H1 (cell line): ENCODE results near the gene AFAP1L2. TPM values are rescaled to one million over a fixed set of nuclear protein-coding genes. Genes with fewer than 3 reads are reported as not detected.

Source experiments
- CTCF ChIA-PET: fragments of 300-600 bp; sonication (Branson Sonifier 250); formaldehyde crosslinking; loops from one replicate; lab custom pipeline; 2021; ENCODE audit not compliant: partially characterized antibody; lab: Charles Lee
- POLR2A ChIA-PET: fragments of 300-600 bp; sonication (Branson Sonifier 250); formaldehyde crosslinking; loops from one replicate; lab custom pipeline; 2021; ENCODE audit warnings: inconsistent platforms; ENCODE audit not compliant: partially characterized antibody; lab: Charles Lee
- DNase-seq, 2 experiments: peaks; one replicate each; pipeline versions ENCODE4 v3.0.0 to v3.0.0-alpha.2; 2010 to 2022; ENCODE audit warnings: low spot score in 2 of 2, low read depth in 1 of 2, mixed read lengths in 1 of 2
- FAIRE-seq: peaks from 2 replicates; lab custom pipeline; 2011; peaks lifted over from hg19 to GRCh38; lab: Jason Lieb, UNC
- H2AFZ ChIP-seq: 2 replicates; pipeline ENCODE4 v1.8.1; 2012; ENCODE audit warnings: low read length, inconsistent platforms
- H2AK5ac ChIP-seq: 2 replicates; pipeline ENCODE4 v1.6.1; 2013; ENCODE audit warnings: low read depth, low read length
- H2BK120ac ChIP-seq: replicated peaks from 2 replicates; pipeline ENCODE3; 2013; ENCODE audit warnings: low read depth, low read length, inconsistent platforms
- H2BK12ac ChIP-seq: 2 replicates; pipeline ENCODE4 v1.6.1; 2013; ENCODE audit warnings: low read depth, low read length
- H2BK15ac ChIP-seq: 2 replicates; pipeline ENCODE4 v1.6.1; 2013; ENCODE audit warnings: low read length
- H2BK20ac ChIP-seq: 2 replicates; pipeline ENCODE4 v1.6.1; 2013; ENCODE audit warnings: low read length
- H2BK5ac ChIP-seq: 2 replicates; pipeline ENCODE4 v1.6.1; 2013; ENCODE audit warnings: low read depth, low read length
- H3K14ac ChIP-seq: 2 replicates; pipeline ENCODE4 v1.6.1; 2013; ENCODE audit warnings: inconsistent platforms; ENCODE audit not compliant: insufficient read length
- H3K18ac ChIP-seq: 2 replicates; pipeline ENCODE4 v1.6.1; 2013; ENCODE audit warnings: low read length; ENCODE audit errors: extremely low read depth
- H3K23ac ChIP-seq: 2 replicates; pipeline ENCODE4 v1.6.1; 2013; ENCODE audit warnings: inconsistent platforms; ENCODE audit not compliant: insufficient read length
- H3K23me2 ChIP-seq: 2 replicates; pipeline ENCODE4 v1.6.1; 2013; ENCODE audit warnings: low read depth, low read length
- H3K27ac ChIP-seq: 2 replicates; pipeline ENCODE4 v1.6.1; 2011; ENCODE audit warnings: low read depth, low read length, inconsistent platforms
- H3K27me3 ChIP-seq, 4 experiments: replicated peaks in 1 of 4; 1 replicate in 1 of 4; 2 replicates in 3 of 4; pipeline versions ENCODE4 v1.6.1 to v1.8.1; 2011 to 2013; ENCODE audit warnings: low read length in 3 of 4, mild to moderate bottlenecking in 3 of 4, inconsistent platforms in 2 of 4, mixed read lengths in 2 of 4, moderate library complexity in 1 of 4; ENCODE audit not compliant: control insufficient read depth in 3 of 4, insufficient read depth in 3 of 4; ENCODE audit errors: extremely low read depth in 1 of 4
- H3K36me3 ChIP-seq, 4 experiments: 2 replicates each; pipeline versions ENCODE4 v1.6.1 to v1.8.1; 2011 to 2013; ENCODE audit warnings: mild to moderate bottlenecking in 4 of 4, low read length in 3 of 4, moderate library complexity in 2 of 4, control low read depth in 1 of 4, inconsistent platforms in 1 of 4; ENCODE audit not compliant: insufficient read depth in 4 of 4, control insufficient read depth in 2 of 4
- H3K4ac ChIP-seq: replicated peaks from 2 replicates; pipeline ENCODE3; 2013; ENCODE audit warnings: low read length, low read depth, mixed read lengths, inconsistent platforms; ENCODE audit not compliant: insufficient read length
- H3K4me1 ChIP-seq, 4 experiments: replicated peaks in 1 of 4; 1 replicate in 1 of 4; 2 replicates in 3 of 4; pipeline versions ENCODE4 v1.6.1 to v1.8.1; 2011 to 2013; ENCODE audit warnings: low read length in 3 of 4, inconsistent platforms in 2 of 4, mixed read lengths in 1 of 4; ENCODE audit not compliant: insufficient read depth in 4 of 4, control insufficient read depth in 3 of 4
- H3K4me2 ChIP-seq, 2 experiments: 2 replicates each; pipeline versions ENCODE4 v1.6.1 to v1.8.1; 2011 to 2013; ENCODE audit warnings: low read depth in 2 of 2, low read length in 2 of 2, control low read depth in 1 of 2, inconsistent platforms in 1 of 2, mild to moderate bottlenecking in 1 of 2; ENCODE audit not compliant: insufficient read depth in 1 of 2
- H3K4me3 ChIP-seq, 4 experiments: fragments of 200-600, 300-600 bp in 1 of 4; sonication (generic), shearing (Covaris generic), sonication (Bioruptor Twin) in 1 of 4; 2 replicates each; pipeline versions ENCODE4 v1.5.1 to v1.8.1; 2011 to 2016; ENCODE audit warnings: low read length in 4 of 4, low read depth in 3 of 4, control low read depth in 2 of 4, inconsistent platforms in 2 of 4, mild to moderate bottlenecking in 2 of 4, mixed read lengths in 1 of 4, moderate library complexity in 1 of 4; ENCODE audit not compliant: insufficient read depth in 2 of 4; ENCODE audit errors: extremely low read depth in 1 of 4
- H3K56ac ChIP-seq: replicated peaks from 2 replicates; pipeline ENCODE3; 2013; ENCODE audit warnings: low read depth, mild to moderate bottlenecking, mixed read lengths, low read length, inconsistent platforms; ENCODE audit not compliant: insufficient read length
- H3K79me1 ChIP-seq: 2 replicates; pipeline ENCODE4 v1.6.1; 2013; ENCODE audit warnings: low read depth, low read length, control low read depth
- H3K79me2 ChIP-seq, 2 experiments: 2 replicates each; pipeline versions ENCODE4 v1.6.1 to v1.8.1; 2012 to 2013; ENCODE audit warnings: low read length in 2 of 2, mild to moderate bottlenecking in 2 of 2, inconsistent platforms in 1 of 2; ENCODE audit not compliant: insufficient read depth in 2 of 2, control insufficient read depth in 1 of 2
- H3K9ac ChIP-seq, 4 experiments: replicated peaks in 1 of 4; 1 replicate in 1 of 4; 2 replicates in 3 of 4; pipeline versions ENCODE4 v1.6.1 to v1.8.1; 2011 to 2013; ENCODE audit warnings: low read depth in 3 of 4, low read length in 3 of 4, control low read depth in 2 of 4, mild to moderate bottlenecking in 2 of 4, moderate library complexity in 2 of 4, inconsistent platforms in 1 of 4; ENCODE audit errors: extremely low read depth in 1 of 4
- H3K9me3 ChIP-seq, 2 experiments: 2 replicates each; pipeline versions ENCODE4 v1.6.1 to v1.8.1; 2012 to 2013; ENCODE audit warnings: mild to moderate bottlenecking in 2 of 2, moderate library complexity in 2 of 2, control low read depth in 1 of 2, inconsistent platforms in 1 of 2, low read depth in 1 of 2, low read length in 1 of 2, mixed read lengths in 1 of 2; ENCODE audit not compliant: insufficient read depth in 2 of 2
- H4K20me1 ChIP-seq, 2 experiments: replicated peaks in 1 of 2; 2 replicates each; pipeline versions ENCODE3 to v1.8.1; 2011 to 2013; ENCODE audit warnings: inconsistent platforms in 2 of 2, low read length in 2 of 2, mild to moderate bottlenecking in 1 of 2; ENCODE audit not compliant: insufficient read depth in 2 of 2, control insufficient read depth in 1 of 2
- H4K5ac ChIP-seq: 2 replicates; pipeline ENCODE4 v1.6.1; 2013; ENCODE audit warnings: low read length, low read depth, mixed read lengths, inconsistent platforms; ENCODE audit not compliant: insufficient read length
- H4K8ac ChIP-seq: 2 replicates; pipeline ENCODE4 v1.8.0; 2013; ENCODE audit warnings: mild to moderate bottlenecking, moderate library complexity, low read length, inconsistent platforms; ENCODE audit not compliant: insufficient read depth; ENCODE audit errors: extremely low read depth
- H4K91ac ChIP-seq: replicated peaks from 2 replicates; pipeline ENCODE3; 2013; ENCODE audit warnings: low read length, mixed read lengths, inconsistent platforms; ENCODE audit not compliant: insufficient read length
- RAD21 ChIP-seq, 2 experiments: IDR thresholded peaks in 1 of 2; conservative IDR thresholded peaks in 1 of 2; 2 replicates each; pipeline ENCODE4 v1.6.1; 2011; ENCODE audit warnings: low read depth in 2 of 2, low read length in 2 of 2, improper control_type of control experiment in 1 of 2, inconsistent platforms in 1 of 2, mild to moderate bottlenecking in 1 of 2, moderate library complexity in 1 of 2
- RBBP5 ChIP-seq: IDR thresholded peaks from 2 replicates; pipeline ENCODE4 v1.7.1; 2012; ENCODE audit warnings: low read depth, mild to moderate bottlenecking, inconsistent platforms, low read length, moderate library complexity, borderline replicate concordance
- RXRA ChIP-seq: IDR thresholded peaks from 2 replicates; pipeline ENCODE4 v1.6.1; 2011; ENCODE audit warnings: low read depth, mild to moderate bottlenecking, low read length, moderate library complexity; ENCODE audit not compliant: insufficient read depth
- WGBS, 2 experiments: shearing (Covaris generic) in 1 of 2; methylation state at CpG; one replicate each; pipeline versions ENCODE4 v1.1.6 to v1.1.7; 2013 to 2015; ENCODE audit warnings: low lambda C conversion rate in 2 of 2, mixed read lengths in 2 of 2, inconsistent platforms in 1 of 2, low coverage in 1 of 2, missing lambda C conversion rate in 1 of 2; ENCODE audit not compliant: insufficient replicate concordance in 2 of 2, insufficient coverage in 1 of 2, insufficient read length in 1 of 2; ENCODE audit errors: extremely low coverage in 1 of 2, missing lambda C conversion rate in 1 of 2; 5-methylcytosine and 5-hydroxymethylcytosine counted together
- polyA plus RNA-seq, 7 experiments: library from polyadenylated mRNA; depleted of rRNA in 3 of 7; stranded (reverse) in 5 of 7; unstranded in 2 of 7; fragments of >200 nt in 5 of 7; fragments of 200-250 nt in 2 of 7; gene quantifications; 1 replicate in 5 of 7; 2 replicates in 1 of 7; 4 replicates in 1 of 7; pipeline versions ENCODE4 v1.2.1 to v1.2.3, GENCODE V29; 2011 to 2013; ENCODE audit warnings: missing spikeins in 2 of 7, mixed read lengths in 2 of 7
- total RNA-seq: library from RNA; stranded (reverse); fragmentation: NEBNext Ultra II Directional; extraction: Animal tissue kit (Norgen Biotek cat#: 25700); gene quantifications from 2 replicates; pipeline ENCODE4 v1.2.1, GENCODE V29; 2021

AFAP1L2 gene
- total and polyA plus RNA-seq, 2 of the 8 experiments (the other 6 are each of a cell fraction or from before 2014, with no cell fraction given), result 3.9 to 6.4 TPM

GRCh38 chr10:114380060-114380459 lies 24.2 kb downstream of the AFAP1L2 start:
- ChIA-PET POLR2A (no interaction called here), CTCF (interaction anchor here (13.0 kb wide), 1 partner anchor 77 kb away, joined by 154 read pairs; no protein-coding TSS in a partner anchor)
- H3K79me1 ChIP-seq, result no peaks in the 10 kb centered on the region
- H4K8ac ChIP-seq, result no peak overlapping the region
- no peak overlapping the region for H2BK20ac ChIP-seq
- no peak overlapping the region for H2AK5ac ChIP-seq
- H3K27ac ChIP-seq, result no peak overlapping the region
- H2BK12ac ChIP-seq, result no peak overlapping the region
- 0 out of 7 replicates have a peak, but pooled peaks cover 0 to under 1% (median 0%) of the 10 kb centered on the region in 4 experiments for H3K4me1 ChIP-seq
- DNase-seq (no peak), FAIRE-seq (no peak)
- no peaks in the 10 kb centered on the region for H3K79me2 ChIP-seq
- H4K5ac ChIP-seq, result no peak overlapping the region
- H3K9ac ChIP-seq, result no peak overlapping the region
- no peak overlapping the region for H3K4me2 ChIP-seq
- H3K27me3 ChIP-seq, result no peaks in the 10 kb centered on the region
- no peak overlapping the region for H2BK120ac ChIP-seq
- no peak overlapping the region for H4K91ac ChIP-seq
- no peak overlapping the region for H2BK5ac ChIP-seq
- no peaks in the 10 kb centered on the region for H3K9me3 ChIP-seq
- no peaks in the 10 kb centered on the region for H3K23me2 ChIP-seq
- TF ChIP-seq RAD21 (IDR thresholded peaks at IDR 0.05 in 1 of 2, conservative IDR thresholded peaks at IDR 0.05 in 1 of 2; ENCODE audit: low read depth in 2 of 2, low read length in 2 of 2) (no peak), RBBP5 (no peak), RXRA (no peak)
- H3K4me3 ChIP-seq, result no peak overlapping the region
- no peak overlapping the region for H3K4ac ChIP-seq
- no peak overlapping the region for H3K56ac ChIP-seq
- no peak overlapping the region for H3K18ac ChIP-seq
- H2AFZ ChIP-seq, result no peak overlapping the region
- no peak overlapping the region for H3K14ac ChIP-seq
- H3K23ac ChIP-seq, result no peak overlapping the region
- no peaks in the 10 kb centered on the region for H3K36me3 ChIP-seq
- WGBS, 2 experiments, result 88% methylated on average over 1 of the region's 1 CpG; no CpG with 5 or more reads in 1 of the 2 experiments
- H4K20me1 ChIP-seq, result no peaks in the 10 kb centered on the region
- no peak overlapping the region for H2BK15ac ChIP-seq
